Astrocyte (in vitro differentiated cells and primary cell): Measurements from ENCODE around the gene ENKD1.

Experiments used
- EZH2 ChIP-seq: IDR thresholded peaks from 2 replicates; pipeline ENCODE4 v1.6.1; 2012; ENCODE audit warnings: mild to moderate bottlenecking, low read length, inconsistent platforms; ENCODE audit not compliant: insufficient read depth
- TF ChIP-seq, protein P1 (sequence below): IDR thresholded peaks from 2 replicates; pipeline ENCODE4 v1.5.1; 2011; ENCODE audit warnings: low read depth, mild to moderate bottlenecking, inconsistent platforms, low read length, moderate library complexity; ENCODE audit not compliant: insufficient read depth

- TF ChIP-seq, protein P1, sequence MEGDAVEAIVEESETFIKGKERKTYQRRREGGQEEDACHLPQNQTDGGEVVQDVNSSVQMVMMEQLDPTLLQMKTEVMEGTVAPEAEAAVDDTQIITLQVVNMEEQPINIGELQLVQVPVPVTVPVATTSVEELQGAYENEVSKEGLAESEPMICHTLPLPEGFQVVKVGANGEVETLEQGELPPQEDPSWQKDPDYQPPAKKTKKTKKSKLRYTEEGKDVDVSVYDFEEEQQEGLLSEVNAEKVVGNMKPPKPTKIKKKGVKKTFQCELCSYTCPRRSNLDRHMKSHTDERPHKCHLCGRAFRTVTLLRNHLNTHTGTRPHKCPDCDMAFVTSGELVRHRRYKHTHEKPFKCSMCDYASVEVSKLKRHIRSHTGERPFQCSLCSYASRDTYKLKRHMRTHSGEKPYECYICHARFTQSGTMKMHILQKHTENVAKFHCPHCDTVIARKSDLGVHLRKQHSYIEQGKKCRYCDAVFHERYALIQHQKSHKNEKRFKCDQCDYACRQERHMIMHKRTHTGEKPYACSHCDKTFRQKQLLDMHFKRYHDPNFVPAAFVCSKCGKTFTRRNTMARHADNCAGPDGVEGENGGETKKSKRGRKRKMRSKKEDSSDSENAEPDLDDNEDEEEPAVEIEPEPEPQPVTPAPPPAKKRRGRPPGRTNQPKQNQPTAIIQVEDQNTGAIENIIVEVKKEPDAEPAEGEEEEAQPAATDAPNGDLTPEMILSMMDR, result no peak
- TF ChIP-seq EZH2, result no peak
These were observed 17.2 kb upstream of the ENKD1 start for GRCh38 chr16:67683767-67684166.
